ENCODE results near the gene OSTF1.

GRCh38 chr9:75117564-75117963 is 29.2 kb downstream of the OSTF1 start:
- TF ChIP-seq CTCF (conservative IDR thresholded peaks at IDR 0.05 in 1 of 2, IDR thresholded peaks at IDR 0.05 in 1 of 2; ENCODE audit: extremely low read depth in 1 of 2, insufficient read depth in 1 of 2, low read depth in 1 of 2, low read length in 2 of 2): no peak
- TF ChIP-seq EZH2 (IDR thresholded peaks at IDR 0.05; ENCODE audit: borderline replicate concordance, low read length): no peak

Data from mammary epithelial cell (primary cell).